ENCODE results near the gene KIAA1328.

The KIAA1328 gene

DNA sequence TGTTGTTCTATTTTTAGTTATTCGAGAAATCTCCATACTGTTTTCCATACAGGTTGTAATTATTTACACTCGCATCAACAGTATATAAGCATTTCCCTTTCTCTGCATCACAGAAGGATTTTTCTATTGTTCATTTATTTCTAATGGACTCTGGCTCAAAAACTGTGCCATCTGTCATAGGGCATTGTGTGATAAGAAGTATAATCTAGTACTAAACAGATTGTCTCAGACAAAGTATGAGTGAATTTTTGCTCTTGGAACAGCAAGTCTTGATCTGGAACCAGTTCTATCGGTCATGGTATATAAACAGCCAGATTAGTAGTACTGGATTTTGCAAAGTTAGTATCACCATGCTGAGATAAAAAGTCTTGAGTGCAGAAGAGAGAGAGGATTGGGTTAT, 145.8 kb downstream of the KIAA1328 start:
- DNase-seq = no peak

DNA sequence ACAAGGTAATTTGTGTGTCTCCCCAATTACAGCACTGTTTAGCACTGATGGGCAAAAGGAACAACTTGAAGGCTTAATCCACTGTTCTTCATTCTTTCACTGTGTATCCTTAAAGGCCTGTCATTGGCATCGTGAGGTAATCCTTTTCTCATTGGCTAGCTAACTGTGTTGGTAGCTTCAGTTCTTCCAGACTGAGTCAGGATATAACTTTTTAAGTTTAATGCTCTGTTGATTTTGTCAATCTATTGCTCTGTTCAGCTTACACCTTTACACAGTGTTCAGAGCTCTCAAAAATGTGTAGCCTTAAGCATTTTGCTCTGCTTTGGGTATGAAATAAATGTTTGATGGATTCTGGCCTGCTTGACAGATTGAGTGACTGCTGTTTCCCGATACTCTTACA, 148.2 kb downstream of the KIAA1328 start:
- DNase-seq = no peak

DNA sequence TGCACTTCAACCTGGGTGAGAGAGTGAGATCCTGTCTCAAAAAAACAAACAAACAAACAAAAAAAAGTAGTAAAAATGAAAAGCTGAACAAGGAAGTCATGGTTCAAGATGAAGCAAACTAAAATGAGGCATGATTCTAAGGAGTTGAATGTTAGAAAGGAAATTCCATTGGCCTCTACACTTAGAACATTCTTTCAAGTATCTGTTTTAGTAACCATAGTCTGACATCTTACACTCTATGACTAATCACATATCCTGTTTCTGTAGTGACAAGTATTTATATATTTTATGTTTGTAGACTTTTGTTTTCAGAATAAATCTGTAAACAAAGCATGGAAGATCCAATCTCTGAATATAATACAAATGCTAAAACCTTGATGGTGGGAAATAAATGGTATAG, 164.1 kb downstream of the KIAA1328 start:
- DNase-seq = peak; percentile 37

DNA sequence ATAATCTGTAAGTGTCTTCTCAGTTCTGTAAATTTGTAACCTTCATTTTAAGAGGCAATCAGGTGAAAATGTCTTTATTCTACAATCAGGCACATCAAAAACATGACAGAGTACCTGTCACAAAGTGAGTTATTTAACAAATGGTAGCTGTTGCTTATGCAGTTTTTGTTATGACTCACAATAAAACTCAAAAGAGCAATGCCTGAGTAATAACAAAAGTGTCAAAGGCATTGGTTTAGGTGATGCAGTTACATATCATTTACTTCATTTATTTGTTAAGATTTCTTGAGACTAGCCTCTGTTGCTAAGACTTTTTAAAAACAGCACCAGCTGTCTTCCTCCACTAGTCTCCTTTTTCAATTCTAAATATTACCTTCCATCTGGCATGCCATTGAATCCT, 177.8 kb downstream of the KIAA1328 start:
- DNase-seq = no peak

DNA sequence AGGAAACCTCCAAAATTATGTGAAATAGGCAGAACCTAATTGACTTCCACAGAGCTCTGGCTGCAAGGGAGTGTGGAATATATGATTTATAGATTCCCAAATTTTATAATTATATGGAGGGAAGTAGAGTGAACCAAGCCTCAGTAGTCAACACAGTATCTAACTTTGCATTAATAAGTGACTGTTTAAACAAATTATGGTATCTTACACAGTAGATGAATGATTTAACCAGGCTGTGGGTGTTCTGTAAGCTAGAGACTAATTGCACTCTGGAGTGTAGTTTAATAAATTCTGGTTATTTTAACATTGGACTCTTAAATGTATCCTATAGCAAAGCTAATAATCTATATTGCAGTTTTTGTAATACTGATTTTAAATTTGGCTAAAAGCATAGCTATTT, 183.5 kb downstream of the KIAA1328 start:
- no peak for DNase-seq

DNA sequence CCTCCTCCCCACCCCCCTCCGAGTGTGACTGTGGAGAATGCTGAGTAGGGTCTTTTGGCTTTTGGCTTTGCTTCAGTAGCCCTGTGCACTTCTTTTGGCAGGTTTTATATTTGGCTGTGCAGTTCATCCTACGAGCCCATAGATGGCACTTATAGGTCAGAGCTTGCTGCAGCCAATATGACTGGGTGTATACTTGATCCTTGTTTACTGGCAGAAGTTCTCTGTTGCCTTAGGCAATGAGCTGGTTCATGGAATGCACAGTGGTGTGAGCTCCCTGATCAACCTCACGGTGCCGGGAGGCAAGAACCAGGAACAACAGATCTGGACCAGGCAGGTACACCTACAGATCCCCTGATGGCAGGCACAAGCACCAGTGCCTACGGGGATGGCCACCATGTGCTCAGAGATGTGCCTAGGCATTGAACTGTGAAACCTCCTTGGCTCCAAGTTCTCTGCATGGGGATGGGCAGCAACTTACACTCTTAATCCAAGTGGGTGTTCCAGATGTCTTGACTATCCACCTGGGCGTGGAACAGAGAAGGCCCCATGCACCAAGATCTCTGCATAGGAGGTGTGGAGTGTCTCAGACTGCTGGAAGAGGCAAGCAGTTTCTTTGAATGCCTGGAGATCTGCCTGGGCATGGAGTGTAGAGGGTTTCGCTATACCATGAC, 190.4 kb downstream of the KIAA1328 start:
- DNase-seq = peak; percentile 2

DNA sequence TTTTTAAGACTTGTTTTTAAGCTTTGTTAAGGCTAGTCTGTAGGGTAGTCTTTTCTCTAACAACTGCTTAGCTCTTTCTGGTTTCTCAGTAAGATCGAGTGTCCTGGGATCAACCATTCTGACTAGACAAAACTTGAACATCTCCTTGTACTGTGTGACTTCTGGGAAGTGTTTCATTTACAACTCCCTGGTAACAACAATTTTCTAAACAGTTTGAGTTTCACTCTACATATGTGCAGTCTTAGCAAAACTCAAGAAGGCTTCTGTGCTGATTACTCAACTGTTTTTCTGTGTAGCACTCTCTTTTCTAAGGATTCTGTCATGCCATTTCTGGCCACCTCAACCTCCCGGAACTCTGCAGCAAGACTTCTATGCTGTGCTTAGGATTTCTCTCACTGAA, 204.5 kb downstream of the KIAA1328 start:
- DNase-seq = no peak

DNA sequence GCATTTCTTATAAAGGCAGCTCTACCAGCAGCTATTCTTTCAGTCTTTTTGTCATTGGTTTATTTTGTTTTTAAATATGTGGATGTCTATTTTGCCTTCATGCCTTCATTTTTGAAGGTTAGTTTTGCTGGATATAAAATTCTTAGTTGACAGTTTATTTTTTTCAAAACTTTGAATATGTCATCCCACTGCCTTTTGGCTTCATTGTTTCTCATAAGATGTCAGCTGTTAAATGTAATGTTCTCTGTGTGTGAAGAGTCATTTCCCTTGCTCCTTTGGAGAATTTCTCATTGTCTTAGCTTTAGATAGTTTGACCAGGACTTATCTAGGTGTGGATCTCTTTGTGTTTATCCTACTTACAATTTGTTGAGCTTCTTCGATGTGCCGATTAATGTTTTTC, 213.5 kb downstream of the KIAA1328 start:
- no peak for DNase-seq

DNA sequence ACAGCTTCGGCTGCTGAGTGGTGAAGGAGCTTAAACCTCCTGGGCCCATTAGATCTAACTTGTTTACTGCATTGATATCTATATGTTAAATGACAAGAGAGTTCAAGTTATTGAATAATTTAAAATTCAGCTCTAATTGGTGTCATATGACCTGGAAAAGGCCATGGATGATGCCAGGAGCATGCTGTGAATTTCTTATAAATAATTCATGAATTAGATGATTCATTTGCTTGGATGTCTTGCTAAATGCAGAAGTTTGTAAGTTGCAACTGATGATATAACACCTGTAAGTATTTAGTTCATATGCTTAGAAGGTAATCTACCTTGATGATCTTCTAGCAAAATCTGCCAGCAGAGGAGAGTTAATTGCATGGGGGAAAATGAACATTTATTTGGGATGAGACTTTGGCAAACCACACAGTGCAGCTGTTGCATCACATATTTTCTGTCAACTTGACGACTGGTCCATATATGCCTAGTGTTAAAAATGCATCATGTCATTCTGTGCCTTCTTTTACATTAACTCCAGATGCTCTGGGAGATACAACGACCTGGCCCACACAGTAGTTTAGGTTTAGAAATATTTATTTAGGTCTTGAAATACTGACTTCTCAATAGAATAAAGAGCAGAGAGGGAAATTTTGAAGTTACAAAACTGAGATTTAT, 226.3 kb downstream of the KIAA1328 start:
- no peak for DNase-seq

DNA sequence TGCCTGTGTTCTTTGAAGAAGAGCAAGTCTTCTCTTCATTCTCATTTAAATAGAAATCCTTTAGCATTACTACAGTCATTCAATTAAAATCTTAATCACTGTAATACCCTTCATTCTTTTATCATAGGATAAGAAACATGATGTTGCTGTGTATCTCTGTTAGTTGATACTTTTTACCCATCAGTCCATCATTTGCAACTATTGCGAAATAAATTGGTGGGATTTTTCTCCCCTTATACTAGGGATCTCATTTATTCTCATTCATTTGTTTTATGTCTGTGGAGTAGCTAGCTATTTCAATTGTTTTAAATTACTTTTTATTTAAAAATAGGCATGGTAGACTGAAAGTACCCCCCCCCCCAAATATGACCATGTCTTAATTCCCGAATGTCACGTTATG, 235.3 kb downstream of the KIAA1328 start:
- DNase-seq = no peak

DNA sequence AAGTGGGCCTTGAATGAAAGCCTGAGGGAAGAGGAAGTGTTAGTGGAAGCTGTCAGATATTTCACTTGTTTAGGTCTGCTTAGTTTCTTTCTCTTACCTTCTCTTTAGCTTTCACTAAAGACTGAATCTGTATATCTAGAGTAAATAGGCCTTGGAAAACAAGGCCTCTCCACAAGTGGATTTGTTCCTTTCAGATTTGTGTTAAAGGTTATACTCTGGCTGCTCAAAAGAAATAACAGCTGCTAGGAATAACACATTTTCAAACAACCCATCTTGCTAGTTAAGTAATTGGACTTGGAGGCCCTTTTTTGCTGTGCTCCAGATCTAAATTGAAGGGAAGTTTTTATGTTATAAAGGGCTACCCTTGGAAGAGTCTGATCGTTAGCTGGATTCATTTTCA, 236.3 kb downstream of the KIAA1328 start:
- no peak for DNase-seq

DNA sequence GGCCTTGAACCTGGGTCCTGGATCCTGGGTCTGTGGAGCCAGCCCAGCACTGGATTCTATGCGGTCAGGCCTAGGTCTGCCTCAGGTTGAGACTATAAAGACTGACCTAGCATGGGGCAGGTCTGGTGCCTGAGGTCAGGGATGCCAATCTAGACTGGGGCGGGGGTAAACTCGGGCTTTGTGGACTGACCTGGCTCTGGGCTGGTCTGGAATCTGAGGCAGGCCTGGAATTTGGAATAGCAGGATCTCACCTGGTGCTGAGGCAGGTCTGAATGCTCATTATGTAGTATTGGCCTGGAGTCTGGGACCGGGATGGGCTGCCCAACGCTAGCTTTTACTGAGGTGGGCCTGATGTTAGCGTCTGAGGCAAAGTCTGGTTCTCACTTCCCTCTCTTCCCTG, 256.0 kb downstream of the KIAA1328 start:
- no peak for DNase-seq

DNA sequence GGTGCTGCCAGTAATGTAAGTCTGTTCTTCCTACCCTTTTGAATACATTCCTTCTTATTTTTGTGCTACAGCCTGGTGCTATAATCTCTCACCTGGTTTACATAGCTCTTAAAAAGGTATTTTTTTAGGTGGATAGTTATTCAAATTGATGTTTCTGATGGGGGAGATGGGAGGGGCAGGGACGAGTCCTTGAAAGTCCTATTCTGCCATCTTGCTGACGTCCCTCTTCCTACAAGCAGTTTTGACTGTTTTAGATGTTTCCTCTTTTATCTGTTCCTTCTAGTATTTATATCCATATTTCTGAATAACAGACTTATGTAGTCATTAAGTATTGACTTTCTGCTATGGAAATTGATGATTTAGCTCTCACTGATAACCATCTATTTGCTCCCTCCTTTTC, 256.4 kb downstream of the KIAA1328 start:
- DNase-seq = no peak

DNA sequence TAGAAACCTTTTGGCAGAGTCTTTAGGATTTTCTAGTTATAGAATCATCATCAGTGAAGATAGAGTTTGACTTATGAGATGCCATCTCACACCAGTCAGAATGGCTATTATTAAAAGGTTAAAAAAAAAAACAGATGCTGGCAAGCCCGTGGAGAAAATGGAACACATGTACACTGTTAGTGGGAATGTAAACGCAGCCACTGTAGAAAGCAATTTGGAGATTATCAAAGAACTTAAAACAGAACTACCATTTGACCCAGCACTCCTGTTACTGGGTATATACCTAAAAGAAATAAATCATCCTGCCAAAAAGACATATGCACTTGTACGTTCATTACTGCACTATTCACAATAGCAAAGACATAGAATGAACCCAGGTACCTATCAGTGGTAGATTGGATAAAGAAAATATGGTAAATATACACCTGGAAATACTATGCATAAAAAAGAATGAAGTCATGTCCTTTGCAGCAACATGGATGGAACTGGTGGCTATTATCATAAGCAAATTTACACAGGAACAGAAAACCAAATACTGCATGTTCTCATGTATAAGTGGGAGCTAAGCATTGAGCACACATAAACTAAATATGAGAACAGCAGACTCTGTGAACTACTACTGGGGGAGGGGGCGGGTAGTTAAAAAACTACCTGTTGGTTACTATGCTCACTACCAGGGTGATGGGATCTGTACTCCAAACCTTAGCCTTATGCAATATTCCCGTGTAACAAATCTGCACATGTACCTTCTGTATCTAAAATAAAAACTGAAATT, 279.0 kb downstream of the KIAA1328 start:
- no peak for DNase-seq

DNA sequence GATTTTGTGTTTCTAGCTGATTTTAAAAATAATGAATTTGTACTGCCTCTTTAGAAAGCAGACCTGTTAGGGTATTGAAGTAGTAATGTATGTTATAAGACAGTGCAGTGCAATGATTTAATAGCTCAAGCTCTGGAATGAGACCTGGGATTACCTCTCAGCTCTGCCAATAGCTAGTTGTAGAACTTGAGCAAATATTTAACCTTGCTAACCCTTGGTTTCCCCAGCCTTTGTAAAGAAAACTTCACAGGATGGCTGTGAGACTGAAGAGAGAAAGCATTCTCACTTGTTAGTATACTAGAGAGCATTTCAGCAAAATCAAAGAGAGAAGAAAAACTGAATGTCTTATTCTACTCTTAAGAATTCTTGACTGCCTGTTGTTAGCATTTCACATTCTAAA, 293.9 kb downstream of the KIAA1328 start:
- no peak for DNase-seq

DNA sequence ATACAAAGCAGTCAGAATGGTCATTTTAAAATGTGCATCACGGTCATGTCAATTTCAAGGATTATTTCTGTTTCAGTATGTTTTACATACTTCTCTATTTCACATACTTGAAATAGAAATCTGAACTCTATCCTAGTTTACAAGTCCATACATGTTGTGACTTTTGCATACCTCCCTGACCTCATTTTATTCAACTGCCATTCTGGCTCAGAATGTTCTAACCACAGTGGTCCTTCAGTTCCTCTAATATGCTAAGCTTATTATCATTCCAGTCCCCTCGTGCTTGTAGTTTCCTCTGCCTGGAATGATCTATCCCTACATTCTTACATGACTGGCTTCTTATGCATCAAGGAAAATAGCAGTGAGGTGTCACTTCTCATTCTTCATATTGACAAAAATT, 295.6 kb downstream of the KIAA1328 start:
- peak; percentile 36 for DNase-seq

DNA sequence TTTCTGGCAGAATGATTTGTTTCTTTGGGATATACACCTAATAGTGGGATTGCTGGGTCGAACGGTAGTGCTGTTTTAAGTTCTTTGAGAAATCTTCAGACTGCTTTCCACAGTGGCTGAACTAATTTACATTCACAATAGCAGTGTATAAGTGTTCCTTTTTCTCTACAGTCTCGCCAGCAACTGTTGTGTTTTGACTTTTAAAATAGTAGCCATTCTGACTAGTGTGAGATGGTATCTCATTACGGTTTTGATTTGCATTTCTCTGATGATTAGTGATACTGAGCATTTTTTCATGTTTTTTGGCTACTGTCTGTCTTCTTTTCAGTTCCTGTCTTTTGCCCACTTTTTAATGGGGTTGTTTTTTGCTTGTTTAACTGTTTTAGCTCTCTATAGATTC, 306.2 kb downstream of the KIAA1328 start:
- DNase-seq = no peak

DNA sequence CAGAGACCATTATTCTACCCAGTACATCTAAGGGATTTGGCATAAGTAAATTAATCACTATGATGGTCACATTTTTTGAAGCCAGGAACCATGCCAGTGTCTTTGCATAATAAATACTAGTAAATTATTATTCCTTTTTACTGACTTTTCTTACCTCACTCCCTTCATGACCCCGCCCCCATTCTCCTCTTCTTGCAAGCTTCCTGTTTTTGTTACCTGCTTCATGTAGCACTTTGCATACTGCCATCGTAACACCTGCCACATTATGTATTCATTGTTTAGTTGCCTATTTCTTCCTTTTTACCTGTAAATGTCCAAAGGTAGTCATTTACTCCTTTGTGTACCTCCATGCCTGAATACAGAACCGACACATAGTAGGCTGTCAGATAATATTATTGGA, 309.5 kb downstream of the KIAA1328 start:
- DNase-seq = no peak

DNA sequence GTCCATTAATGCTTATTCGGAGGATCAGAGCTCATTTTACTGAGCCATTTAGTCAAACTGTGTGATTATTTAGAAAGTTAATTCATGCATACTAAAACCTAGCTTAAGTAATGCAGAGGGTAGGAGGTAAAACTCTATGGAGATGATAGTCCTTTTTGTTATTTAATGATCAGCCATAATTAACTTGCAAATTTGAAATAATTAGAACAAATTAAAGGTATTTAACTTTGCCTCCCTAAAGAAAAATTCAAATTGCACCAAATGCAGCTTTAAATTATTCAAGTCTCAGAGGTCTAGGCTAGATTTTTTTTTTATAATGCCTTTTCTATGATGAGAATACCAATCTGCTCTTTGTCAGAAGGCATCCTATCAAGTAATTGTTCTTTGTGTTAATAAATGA, 310.9 kb downstream of the KIAA1328 start:
- DNase-seq = no peak

DNA sequence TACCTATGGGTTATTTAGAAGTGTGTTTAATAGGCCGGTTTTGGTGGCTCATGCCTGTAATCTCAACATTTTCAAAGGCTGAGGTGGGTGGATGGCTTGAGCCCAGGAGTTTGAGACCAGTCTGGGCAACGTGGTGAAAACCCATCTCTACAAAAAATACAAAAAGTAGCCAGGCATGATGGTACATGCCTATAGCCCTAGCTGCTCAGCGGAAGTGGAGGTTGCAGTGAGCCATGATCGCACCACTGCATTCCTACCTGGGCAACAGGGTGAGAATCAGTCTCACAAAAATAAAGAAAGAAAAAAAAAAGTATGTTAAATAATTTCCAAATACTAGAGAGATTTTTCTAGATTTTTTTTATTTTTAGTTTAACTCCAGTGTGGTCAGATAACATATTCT, 316.0 kb downstream of the KIAA1328 start:
- no peak for DNase-seq

DNA sequence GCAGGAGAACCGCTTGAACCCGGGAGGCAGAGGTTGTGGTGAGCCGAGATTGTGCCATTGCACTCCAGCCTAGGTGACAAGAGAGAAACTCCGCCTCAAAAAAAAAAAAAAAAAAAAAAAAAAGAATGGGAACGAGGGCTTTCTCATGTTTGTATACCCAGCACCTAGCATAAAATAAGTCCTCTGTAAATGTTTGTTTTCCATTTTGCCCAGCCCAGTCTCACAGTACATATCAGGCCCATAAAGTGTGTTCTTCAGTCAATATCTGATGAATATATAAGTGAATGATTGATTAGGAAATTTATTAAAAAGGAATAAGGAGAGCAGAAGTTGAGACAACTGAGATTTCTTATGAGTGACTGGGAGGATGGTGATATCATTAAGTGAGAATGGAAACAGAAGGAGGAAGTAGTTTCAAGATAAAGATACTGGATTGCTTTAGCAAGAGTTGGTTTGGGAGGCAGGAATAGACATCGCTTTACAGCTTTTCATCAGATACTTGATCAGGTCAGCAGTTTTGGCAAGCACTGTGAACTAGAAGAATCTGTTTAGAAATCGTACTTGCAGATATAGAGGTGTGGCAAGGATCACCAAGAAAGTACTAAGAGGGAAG, 327.5 kb downstream of the KIAA1328 start:
- no peak for DNase-seq

DNA sequence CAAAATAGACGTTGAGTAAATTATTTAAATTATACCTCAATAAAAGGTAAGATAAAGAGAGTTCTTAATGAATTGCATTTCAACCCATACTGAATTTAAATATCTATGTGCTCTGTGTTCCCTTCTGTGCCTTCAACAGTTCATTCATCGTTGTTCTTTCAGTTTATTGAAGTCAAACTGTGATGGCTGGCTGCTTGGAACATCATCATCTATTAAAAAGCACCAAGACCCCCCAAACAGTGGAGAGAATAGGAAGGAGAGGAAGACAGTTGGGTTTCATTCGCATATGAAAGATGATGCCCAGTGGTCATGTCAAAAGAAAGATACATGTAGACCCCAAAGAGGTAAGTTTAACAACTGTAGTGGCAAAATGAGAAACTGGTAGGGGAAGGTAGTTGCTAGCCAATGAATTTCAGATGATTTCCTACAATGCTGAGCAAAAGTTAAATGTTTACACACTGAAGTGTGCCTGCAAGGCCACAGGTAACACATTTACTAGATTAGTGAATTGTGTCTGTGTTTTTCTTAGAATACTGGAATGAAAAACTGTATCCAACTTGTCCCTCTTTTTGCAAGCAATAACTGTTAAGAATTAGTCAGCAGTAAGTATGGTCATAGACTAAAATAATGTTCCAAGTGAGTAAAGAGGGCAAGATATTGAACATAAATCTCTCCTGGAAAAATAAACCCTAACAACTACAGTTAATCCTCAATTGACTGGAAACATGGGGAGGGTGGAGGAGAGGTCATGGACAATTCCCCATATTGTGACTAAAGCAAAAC, 331.3 kb downstream of the KIAA1328 start:
- no peak for DNase-seq

DNA sequence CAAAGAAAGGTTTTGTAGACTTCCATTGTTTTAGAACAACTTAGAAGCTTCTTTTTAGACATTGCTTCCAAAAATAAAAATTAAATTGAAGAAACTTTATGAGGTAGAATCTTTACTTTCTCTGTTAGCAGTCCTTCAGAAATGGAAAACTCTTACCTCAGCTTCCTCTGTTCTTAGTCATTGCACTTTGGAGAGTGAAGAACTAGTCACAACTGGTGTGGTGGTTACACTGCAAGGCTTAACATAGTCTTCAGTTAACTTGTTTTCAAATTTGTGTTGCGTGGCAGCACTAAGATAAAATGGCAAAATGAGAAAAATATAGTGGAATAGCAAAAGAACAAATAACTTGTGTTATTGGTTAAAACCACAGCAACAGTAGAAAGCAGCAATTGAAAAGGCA, 332.6 kb downstream of the KIAA1328 start:
- no peak for DNase-seq
